GF-D8 (cell line): ENCODE data around the gene GARNL3.

Source experiments
- DNase-seq: peaks from one replicate; lab custom pipeline; 2025; lab: John Stamatoyannopoulos, UW

GARNL3 gene

GRCh38 chr9:127386981-127387380 lies 122.4 kb downstream of the GARNL3 start:
- DNase-seq = no peak

- peak; percentile 94 for DNase-seq
Measured at GRCh38 chr9:127388037-127388855, 123.7 kb downstream of the GARNL3 start.

GRCh38 chr9:127388856-127389238 lies 124.3 kb downstream of the GARNL3 start:
- no peak for DNase-seq

- no peak for DNase-seq
Measured at GRCh38 chr9:127389381-127390247, 125.0 kb downstream of the GARNL3 start.

- no peak for DNase-seq
Measured at GRCh38 chr9:127390248-127390545, 125.6 kb downstream of the GARNL3 start.

DNA sequence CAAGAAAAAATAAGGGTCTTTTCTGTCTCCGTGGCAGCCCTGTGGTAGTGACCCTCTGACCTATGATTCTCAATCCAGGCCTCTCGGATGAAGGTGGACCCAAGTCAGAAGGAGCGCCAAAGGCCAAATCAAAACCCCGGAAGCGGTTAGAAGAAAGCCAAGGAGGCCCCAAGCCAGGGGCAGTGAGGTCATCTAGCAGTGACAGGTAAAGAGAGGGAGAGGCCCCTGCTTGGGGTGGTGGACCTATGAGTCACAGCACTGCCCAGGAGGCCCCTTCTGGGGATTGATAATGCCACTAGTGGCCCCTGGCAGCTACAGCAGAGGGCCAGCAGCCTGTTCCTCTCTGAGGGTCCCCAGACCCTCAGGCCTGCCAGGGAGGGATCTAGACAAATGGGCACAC lies 126.0 kb downstream of the GARNL3 start:
- no peak for DNase-seq

- no peak for DNase-seq
Measured at GRCh38 chr9:127392166-127392565, 127.6 kb downstream of the GARNL3 start.

DNA sequence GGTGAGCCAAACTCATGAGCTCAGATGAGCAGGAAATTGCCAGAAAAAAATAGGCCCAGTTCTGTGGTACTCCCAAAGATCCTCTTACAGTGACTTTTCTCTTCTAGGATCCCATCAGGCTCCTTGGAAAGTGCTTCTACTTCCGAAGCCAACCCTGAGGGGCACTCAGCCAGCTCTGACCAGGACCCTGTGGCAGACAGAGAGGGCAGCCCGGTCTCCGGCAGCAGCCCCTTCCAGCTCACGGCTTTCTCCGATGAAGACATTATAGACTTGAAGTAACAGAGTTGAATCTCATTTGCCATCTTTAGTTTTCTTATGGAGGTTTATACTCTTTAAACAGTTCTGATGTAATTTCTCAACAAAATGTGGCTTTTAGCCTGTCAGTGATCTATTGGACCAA lies 128.4 kb downstream of the GARNL3 start:
- no peak for DNase-seq

DNA sequence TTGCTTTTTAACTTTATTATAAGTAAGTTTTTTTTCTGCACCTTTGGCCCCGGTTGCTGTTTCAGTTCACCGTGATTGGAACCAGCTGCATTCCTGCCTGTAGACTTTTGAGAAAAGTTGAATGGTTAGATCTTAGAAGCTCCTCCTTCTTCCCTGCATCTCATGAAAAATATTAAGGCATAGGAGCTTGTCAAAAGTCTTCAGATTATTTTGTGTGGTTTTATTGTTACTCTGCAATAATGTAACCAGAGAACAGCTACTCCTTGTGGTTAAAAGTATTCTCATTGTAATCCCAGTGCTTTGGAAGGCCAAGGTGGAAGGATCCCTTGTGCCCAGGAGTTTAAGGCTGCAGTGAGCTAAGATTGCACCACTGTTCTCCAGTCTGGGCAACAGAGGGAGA lies 129.1 kb downstream of the GARNL3 start:
- DNase-seq = no peak

- DNase-seq = no peak
Measured at GRCh38 chr9:127395497-127396252, 131.1 kb downstream of the GARNL3 start.

- DNase-seq = no peak
Measured at GRCh38 chr9:127396253-127396807, 131.8 kb downstream of the GARNL3 start.

- no peak for DNase-seq
Measured at GRCh38 chr9:127396808-127397645, 132.5 kb downstream of the GARNL3 start, which contains the start of gene SLC2A8. Gene SLC2A8 (plus strand): TSS chr9:127397169. CDS start chr9:127397231, 62 bp downstream.

DNA sequence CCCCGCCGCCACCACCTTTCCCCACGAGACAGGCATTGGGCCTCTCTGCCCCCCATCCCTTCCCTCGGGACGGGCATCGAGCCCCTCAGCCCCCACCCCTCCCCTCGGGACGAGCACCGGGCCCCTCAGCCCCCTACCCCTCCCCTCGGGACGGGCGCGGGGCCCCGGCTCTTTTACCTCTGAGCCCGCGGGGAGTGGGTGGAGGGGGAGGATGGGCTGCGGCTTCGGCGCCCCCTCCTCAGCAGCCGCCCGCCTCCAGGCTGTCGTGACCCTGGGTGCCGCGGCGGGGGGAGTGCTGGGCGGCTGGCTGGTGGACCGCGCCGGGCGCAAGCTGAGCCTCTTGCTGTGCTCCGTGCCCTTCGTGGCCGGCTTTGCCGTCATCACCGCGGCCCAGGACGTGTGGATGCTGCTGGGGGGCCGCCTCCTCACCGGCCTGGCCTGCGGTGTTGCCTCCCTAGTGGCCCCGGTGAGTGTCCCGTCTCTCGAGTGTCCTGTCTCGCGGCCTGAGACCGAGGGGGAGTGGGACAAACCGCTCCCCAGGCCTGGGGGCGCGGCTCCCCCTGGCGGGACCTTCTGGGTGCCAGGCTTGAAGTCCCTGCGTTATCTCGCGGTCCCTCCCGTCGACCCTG lies 133.2 kb downstream of the GARNL3 start:
- DNase-seq = no peak

DNA sequence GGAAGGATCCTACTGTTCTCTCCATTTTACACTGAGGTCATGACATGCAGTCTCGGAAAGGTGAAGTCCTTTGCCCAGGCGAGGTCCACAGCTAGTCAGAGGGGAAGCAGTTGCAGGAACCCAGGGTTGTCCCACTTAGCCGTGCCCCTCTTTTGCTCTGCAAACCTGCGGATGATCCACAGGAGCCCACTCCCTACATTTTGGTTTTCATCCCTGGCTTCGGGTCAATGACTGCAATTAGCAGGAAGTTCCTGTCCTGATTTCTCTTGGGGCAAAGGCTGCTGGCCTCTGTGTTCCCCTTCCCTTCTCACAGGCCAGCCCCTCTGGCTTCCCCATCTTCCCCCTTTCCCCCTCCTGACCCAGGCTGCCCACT lies 133.7 kb downstream of the GARNL3 start:
- no peak for DNase-seq

DNA sequence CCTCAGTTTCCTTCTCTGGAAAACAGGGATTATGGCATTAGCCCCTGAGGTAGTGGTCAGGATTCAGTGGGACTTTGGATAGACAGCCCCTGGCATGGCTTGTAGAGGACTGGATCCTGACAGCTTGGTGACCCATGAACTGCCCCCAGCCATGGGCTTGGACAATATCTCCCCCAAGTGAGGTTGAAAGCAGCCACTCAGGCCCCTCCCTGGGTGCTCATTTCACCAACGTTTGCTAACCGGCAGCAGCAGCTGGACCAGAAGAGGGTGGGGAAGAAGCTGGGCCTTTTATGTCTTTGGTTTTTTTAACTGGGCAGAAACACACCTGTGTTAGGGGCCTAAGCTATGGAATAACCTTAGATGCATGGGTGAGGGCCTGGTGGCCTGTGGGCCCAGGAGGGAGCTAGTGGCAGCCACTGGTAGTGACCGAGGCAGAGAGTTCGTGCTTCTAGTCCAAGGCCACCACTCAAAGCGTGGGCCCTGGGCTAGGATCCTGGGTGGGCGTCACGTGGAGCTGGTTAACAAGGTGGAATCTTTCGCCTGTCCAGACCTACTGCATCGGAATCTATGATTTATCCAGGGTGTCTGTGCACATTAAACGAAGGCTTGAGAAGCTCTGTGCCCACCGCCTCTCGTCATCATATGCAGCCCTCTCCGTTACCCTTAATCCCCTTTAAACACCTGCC lies 134.3 kb downstream of the GARNL3 start:
- no peak for DNase-seq

DNA sequence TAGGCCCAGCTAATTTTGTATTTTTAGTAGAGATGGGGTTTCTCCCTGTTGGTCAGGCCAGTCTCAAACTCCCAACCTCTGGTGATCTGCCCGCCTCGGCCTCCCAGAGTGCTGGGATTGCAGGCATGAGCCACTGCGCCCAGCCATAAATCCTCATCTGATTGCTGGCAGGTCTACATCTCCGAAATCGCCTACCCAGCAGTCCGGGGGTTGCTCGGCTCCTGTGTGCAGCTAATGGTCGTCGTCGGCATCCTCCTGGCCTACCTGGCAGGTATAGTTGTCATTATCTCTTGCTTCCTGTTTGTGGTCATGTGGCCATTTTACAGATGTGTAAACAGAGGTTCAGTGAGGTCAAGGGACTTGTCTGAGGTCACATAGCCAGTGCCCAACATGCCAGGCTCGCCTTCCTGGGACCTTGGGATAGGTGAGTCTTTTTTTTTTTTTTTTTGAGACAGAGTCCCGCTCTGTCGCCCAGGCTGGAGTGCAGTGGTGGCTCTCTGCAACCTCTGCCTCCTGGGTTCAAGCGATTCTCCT lies 135.2 kb downstream of the GARNL3 start:
- no peak for DNase-seq

- no peak for DNase-seq
Measured at GRCh38 chr9:127402401-127403090, 138.0 kb downstream of the GARNL3 start.

DNA sequence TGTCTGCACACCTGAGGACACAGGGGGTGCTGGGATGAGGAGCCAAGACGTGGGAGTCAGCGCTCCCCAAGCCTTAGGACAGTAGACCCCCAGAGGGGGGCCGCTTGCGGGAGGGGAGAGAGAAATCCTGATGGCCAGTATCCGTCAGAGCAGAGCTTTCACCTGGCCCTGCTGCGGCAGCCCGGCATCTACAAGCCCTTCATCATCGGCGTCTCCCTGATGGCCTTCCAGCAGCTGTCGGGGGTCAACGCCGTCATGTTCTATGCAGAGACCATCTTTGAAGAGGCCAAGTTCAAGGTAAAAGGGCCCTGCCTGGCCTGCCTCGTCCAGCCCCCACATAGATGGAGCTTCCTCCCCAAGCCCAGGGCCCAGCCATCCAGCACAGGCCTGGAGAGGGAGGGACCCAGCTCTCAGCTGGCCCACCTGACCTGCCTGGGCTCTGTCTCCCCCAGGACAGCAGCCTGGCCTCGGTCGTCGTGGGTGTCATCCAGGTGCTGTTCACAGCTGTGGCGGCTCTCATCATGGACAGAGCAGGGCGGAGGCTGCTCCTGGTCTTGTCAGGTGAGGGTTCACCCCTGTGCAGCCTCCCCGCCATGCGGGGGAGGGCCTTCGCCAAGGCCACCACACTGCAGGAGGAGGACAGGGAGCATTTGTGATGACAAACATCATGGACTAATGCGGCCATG lies 139.1 kb downstream of the GARNL3 start:
- no peak for DNase-seq

GRCh38 chr9:127404631-127405030 lies 140.1 kb downstream of the GARNL3 start:
- no peak for DNase-seq
